Spleen (tissue), 11 donors: ENCODE data around the gene SHH. TPM values are rescaled to one million over a fixed set of nuclear protein-coding genes. Genes with fewer than 3 reads are reported as not detected.
A peak's percentile ranks its signal among the peaks of the same experiment; 100 is the strongest.
"Not testable (repeated sequence)": the region's sequence is repeated elsewhere in the genome, so short reads cannot be mapped to it uniquely, and the experiment has no call there.

Experiments used
- DNase-seq: peaks from one replicate; pipeline ENCODE4 v3.0.0-alpha.2; 2020
- H3K27ac ChIP-seq, 8 donors: fragments of 200-600 bp; sonication (generic) in 7 of 8; 1 replicate in 4 of 8; 2 replicates in 4 of 8; pipeline versions ENCODE4 v1.5.0 to v1.8.0; 2016 to 2021; ENCODE audit warnings: inconsistent platforms in 4 of 8, mild to moderate bottlenecking in 4 of 8, moderate library complexity in 1 of 8
- H3K27me3 ChIP-seq, 7 donors: fragments of 200-600 bp; sonication (generic) in 6 of 7; replicated peaks in 1 of 7; 1 replicate in 4 of 7; 2 replicates in 3 of 7; pipeline versions ENCODE4 v1.5.0 to v1.8.0; 2016 to 2021; ENCODE audit warnings: inconsistent platforms in 3 of 7, mild to moderate bottlenecking in 1 of 7
- H3K36me3 ChIP-seq, 6 donors: fragments of 200-600 bp; sonication (generic) in 5 of 6; 1 replicate in 4 of 6; 2 replicates in 2 of 6; pipeline versions ENCODE4 v1.5.0 to v1.8.0; 2016 to 2021; ENCODE audit warnings: inconsistent platforms in 2 of 6
- H3K4me1 ChIP-seq, 6 donors: fragments of 200-600 bp; sonication (generic) in 5 of 6; 1 replicate in 3 of 6; 2 replicates in 3 of 6; pipeline versions ENCODE4 v1.5.0 to v1.8.0; 2016 to 2021; ENCODE audit warnings: inconsistent platforms in 3 of 6
- H3K4me3 ChIP-seq, 8 donors: fragments of 200-600 bp; sonication (generic) in 7 of 8; 1 replicate in 4 of 8; 2 replicates in 4 of 8; pipeline versions ENCODE4 v1.5.0 to v1.8.0; 2016 to 2021; ENCODE audit warnings: inconsistent platforms in 4 of 8, mild to moderate bottlenecking in 4 of 8, moderate library complexity in 2 of 8
- H3K9me3 ChIP-seq, 8 donors: fragments of 200-600 bp; sonication (generic) in 7 of 8; 1 replicate in 4 of 8; 2 replicates in 4 of 8; pipeline versions ENCODE4 v1.5.0 to v1.8.0; 2016 to 2021; ENCODE audit warnings: inconsistent platforms in 4 of 8
- POLR2A ChIP-seq, 3 donors: fragments of 450-650 bp; IDR thresholded peaks; one replicate each; pipeline ENCODE4 v1.5.1; 2017; ENCODE audit warnings: antibody characterized with exemption in 3 of 3, mild to moderate bottlenecking in 1 of 3
- POLR2AphosphoS5 ChIP-seq, 3 donors: sonication (generic); formaldehyde crosslinking; IDR thresholded peaks; one replicate each; pipeline ENCODE4 v1.5.1; 2017; ENCODE audit warnings: antibody characterized with exemption in 3 of 3
- WGBS, 5 donors: extraction: QIAGEN DNeasy Blood & Tissue Kit in 3 of 5; methylation state at CpG; one replicate each; pipeline versions ENCODE4 v1.1.5 to v1.1.7; 2013 to 2018; 5-methylcytosine and 5-hydroxymethylcytosine counted together
- intact Hi-C: fragments of 100-400 bp; cut with DNase I; formaldehyde crosslinking; loops from one replicate; pipeline ENCODE4 v1.15.0; 2023; ENCODE audit warnings: low total_unique reads
- polyA plus RNA-seq, 3 donors: library from polyadenylated mRNA; stranded (reverse); fragments of 200-250 nt; gene quantifications; one replicate each; pipeline ENCODE4 v1.2.1, GENCODE V29; 2013
- total RNA-seq, 7 donors: library from RNA; depleted of rRNA in 3 of 7; stranded (reverse); fragments of >200 nt in 3 of 7; fragmentation: NEBNext Ultra II Directional in 4 of 7; extraction: Animal tissue kit (Norgen Biotek cat#: 25700) in 4 of 7; gene quantifications; one replicate each; pipeline versions ENCODE4 v1.1.0 to v1.2.1, GENCODE V29; 2016 to 2021
- TF ChIP-seq, protein P1 (sequence below), 11 experiments: fragments of 200-600 bp in 7 of 11; fragments of 450-650 bp in 4 of 11; sonication (generic) in 4 of 11; IDR thresholded peaks in 8 of 11; conservative IDR thresholded peaks in 3 of 11; 1 replicate in 7 of 11; 2 replicates in 4 of 11; pipeline versions ENCODE4 v1.4.0 to v1.8.0; 2016 to 2021; ENCODE audit warnings: antibody characterized with exemption in 11 of 11, inconsistent platforms in 4 of 11, mild to moderate bottlenecking in 1 of 11
- donor health status: healthy with polysubstance abuse.
- donor health status: DM: no; HTN: no; CAD: no; lungs with moderate emphysema.
- donor health status: DM: no; HTN: no; CAD: no.
- donor health status: Bipolar disorder and iron deficiency.
- donor health status: healthy.
- donor health status: DM: no; HTN: no; CAD: no.
- donor health status: DM: yes; HTN: yes; CAD: no.

SHH gene
- total and polyA plus RNA-seq, 10 donors, result not detected

DNA sequence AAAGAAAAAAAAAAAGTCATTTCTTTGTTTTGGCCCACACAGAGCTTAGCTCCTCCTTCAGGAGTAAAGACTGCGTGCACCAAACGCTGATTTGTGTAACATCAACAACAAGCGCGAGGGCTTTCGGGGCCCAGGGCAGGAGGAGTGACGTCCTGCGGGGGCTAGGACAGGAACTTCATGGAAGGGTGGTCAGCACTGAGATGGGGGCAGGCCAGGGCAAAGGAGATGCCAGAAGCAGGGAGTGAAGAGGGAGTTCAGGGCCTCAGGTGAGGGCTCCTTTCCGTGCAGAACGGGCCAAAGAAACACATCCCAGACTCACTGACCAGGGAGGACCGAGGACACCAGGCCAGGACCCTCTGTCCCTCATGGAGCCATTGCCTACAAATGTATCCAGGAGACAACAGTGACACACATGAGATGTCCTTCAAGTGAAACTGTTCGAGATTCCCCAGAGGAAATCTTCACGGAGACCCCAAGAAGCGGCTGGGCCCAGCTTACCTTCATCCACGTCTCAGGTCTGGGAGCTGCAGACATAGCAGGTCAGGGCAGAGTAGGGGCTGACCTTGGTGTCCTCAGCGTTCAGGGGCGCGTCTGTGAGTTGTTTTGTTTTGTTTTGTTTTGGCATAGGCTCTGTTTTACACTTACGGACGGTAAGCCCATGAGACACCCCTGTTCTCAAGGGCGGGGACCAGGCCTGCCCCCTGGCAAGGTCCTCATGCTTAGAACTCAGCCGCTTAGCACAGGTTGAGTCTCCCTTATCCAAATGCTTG, 30.4 kb upstream of the SHH start:
- Histone ChIP-seq H3K27ac (no peak overlapping the region), H3K36me3 (no peaks in the 10 kb centered on the region), H3K27me3 (peaks cover 0 to 50% (median 0%) of the 10 kb centered on the region in 7 donors), H3K4me1 (no peaks in the 10 kb centered on the region), H3K4me3 (no peak overlapping the region), H3K9me3 (no peaks in the 10 kb centered on the region)
- DNase-seq, result peak; percentile 49
- TF ChIP-seq, protein P1, sequence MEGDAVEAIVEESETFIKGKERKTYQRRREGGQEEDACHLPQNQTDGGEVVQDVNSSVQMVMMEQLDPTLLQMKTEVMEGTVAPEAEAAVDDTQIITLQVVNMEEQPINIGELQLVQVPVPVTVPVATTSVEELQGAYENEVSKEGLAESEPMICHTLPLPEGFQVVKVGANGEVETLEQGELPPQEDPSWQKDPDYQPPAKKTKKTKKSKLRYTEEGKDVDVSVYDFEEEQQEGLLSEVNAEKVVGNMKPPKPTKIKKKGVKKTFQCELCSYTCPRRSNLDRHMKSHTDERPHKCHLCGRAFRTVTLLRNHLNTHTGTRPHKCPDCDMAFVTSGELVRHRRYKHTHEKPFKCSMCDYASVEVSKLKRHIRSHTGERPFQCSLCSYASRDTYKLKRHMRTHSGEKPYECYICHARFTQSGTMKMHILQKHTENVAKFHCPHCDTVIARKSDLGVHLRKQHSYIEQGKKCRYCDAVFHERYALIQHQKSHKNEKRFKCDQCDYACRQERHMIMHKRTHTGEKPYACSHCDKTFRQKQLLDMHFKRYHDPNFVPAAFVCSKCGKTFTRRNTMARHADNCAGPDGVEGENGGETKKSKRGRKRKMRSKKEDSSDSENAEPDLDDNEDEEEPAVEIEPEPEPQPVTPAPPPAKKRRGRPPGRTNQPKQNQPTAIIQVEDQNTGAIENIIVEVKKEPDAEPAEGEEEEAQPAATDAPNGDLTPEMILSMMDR (IDR thresholded peaks at IDR 0.05 in 8 of 11, conservative IDR thresholded peaks at IDR 0.05 in 3 of 11), result no peak
- TF ChIP-seq POLR2AphosphoS5 (IDR thresholded peaks at IDR 0.05) (no peak), POLR2A (IDR thresholded peaks at IDR 0.05) (no peak)
- WGBS, 5 donors, result 77 to 87% (median 80%) methylated on average over 21 of the region's 21 CpGs
- intact Hi-C loops, result no loop called here

DNA sequence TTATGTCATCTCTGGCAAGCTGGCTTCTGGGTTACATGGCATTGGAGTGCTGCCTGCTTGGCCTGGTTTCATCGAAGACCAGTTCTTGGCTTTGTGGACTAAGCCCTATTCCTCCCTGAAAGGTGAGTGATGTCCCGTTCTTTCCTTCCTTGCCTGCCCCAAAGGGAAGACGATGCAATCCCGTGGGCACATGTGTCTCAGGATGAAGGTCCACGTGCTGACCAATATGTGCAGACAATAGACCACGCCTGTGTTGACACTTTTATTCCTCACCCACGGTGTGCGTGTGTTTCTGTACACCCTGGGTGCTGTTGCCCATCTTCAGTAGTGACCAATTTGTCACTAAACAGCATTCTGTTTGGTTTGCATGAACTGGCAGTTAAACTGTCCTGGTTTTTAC, 28.6 kb upstream of the SHH start:
- Histone ChIP-seq H3K27me3 (peaks cover 0 to 59% (median 0%) of the 10 kb centered on the region in 7 donors), H3K4me3 (no peak overlapping the region), H3K9me3 (no peaks in the 10 kb centered on the region), H3K36me3 (no peaks in the 10 kb centered on the region), H3K4me1 (no peaks in the 10 kb centered on the region), H3K27ac (no peak overlapping the region)
- peak; percentile 41 for DNase-seq
- intact Hi-C loops, result no loop called here
- TF ChIP-seq POLR2AphosphoS5 (IDR thresholded peaks at IDR 0.05), result no peak
- TF ChIP-seq, protein P1 (IDR thresholded peaks at IDR 0.05 in 8 of 11, conservative IDR thresholded peaks at IDR 0.05 in 3 of 11), result no peak
- TF ChIP-seq POLR2A (IDR thresholded peaks at IDR 0.05), result no peak
- WGBS, 5 donors, result 80 to 91% (median 85%) methylated on average over 8 of the region's 8 CpGs

DNA sequence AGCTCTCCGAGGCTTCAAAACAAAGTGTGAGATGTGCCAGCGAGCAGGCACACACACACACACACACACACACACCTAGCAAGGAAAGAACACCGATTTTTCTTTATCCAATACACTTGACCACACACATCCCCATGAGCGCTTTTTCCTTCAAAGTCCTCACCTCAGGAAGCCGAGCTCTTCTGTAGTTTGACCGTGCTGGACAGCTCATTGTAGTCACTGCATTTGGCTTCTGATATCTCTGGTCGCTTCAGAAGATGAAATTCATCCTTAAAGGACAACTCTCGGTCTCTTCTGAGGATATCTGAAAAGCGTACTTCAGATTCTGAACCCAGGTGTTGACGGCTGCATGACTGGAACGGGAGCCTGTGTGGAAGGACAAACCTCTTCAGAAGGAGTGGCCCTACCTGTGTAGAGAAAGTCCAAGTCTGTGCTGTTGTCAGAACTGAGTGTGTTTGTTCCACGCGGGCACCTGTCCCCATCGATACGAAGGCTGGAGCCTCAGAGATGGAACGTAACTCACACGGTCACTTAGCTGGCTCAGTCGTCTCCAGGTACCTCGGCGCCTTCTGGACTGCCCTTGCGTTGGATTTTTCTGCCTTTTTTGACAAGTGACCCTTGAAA, 28.1 kb upstream of the SHH start:
- TF ChIP-seq POLR2A (IDR thresholded peaks at IDR 0.05) (no peak), POLR2AphosphoS5 (IDR thresholded peaks at IDR 0.05) (no peak)
- TF ChIP-seq, protein P1 (IDR thresholded peaks at IDR 0.05 in 8 of 11, conservative IDR thresholded peaks at IDR 0.05 in 3 of 11), result no peak
- Histone ChIP-seq H3K4me3 (no peak overlapping the region), H3K27me3 (peaks cover 0 to 64% (median 0%) of the 10 kb centered on the region in 7 donors), H3K27ac (no peak overlapping the region), H3K36me3 (no peaks in the 10 kb centered on the region), H3K4me1 (no peaks in the 10 kb centered on the region), H3K9me3 (no peaks in the 10 kb centered on the region)
- WGBS, 5 donors, result 82 to 87% (median 82%) methylated on average over 21 of the region's 21 CpGs
- DNase-seq, result no peak
- intact Hi-C loops, result no loop called here

DNA sequence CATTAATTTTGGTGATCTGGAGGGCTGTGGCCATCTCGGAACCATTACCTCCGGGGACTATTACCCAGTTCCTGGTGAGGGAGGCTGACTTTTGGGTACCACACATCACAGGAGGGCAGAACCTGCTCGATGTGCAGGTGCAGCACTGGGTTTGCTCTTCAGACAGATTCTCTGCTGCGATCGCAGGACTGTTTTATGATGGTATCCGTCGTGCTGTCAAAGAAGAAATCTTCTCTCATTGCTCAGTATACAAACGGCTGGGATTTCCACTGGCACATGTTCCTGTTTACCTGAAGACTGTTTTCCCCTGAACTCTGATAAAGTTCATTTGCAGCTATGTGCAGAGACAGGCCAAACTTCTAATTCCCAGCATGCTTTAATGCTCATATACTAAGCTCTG, 27.2 kb upstream of the SHH start:
- DNase-seq, result no peak
- Histone ChIP-seq H3K9me3 (no peaks in the 10 kb centered on the region), H3K27me3 (peaks cover 0 to 57% (median 0%) of the 10 kb centered on the region in 7 donors), H3K4me3 (no peak overlapping the region), H3K27ac (no peak overlapping the region), H3K4me1 (no peaks in the 10 kb centered on the region), H3K36me3 (no peaks in the 10 kb centered on the region)
- TF ChIP-seq POLR2AphosphoS5 (IDR thresholded peaks at IDR 0.05), result no peak
- TF ChIP-seq, protein P1 (IDR thresholded peaks at IDR 0.05 in 8 of 11, conservative IDR thresholded peaks at IDR 0.05 in 3 of 11), result no peak
- TF ChIP-seq POLR2A (IDR thresholded peaks at IDR 0.05), result no peak
- WGBS, 5 donors, result 75 to 86% (median 82%) methylated on average over 8 of the region's 8 CpGs
- intact Hi-C loops, result no loop called here

DNA sequence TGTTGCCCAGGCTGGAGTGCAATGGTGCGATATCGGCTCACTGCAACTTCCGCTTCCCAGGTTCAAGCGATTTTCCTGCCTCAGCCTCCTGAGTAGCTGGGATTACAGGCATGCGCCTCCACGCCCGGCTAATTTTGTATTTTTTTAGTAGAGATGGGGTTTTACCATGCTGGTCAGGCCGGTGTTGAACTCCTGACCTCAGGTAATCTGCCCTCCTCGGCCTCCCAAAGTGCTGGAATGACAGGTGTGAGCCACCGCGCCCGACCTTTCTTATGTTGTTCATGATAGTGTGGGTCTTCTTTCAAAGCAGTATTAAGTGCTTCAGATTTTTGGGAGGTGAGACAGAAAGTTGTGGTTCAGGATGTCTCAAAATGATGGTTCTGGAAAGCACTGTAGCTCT, 26.0 kb upstream of the SHH start:
- DNase-seq, intact Hi-C loops, H3K27ac ChIP-seq, H3K4me1 ChIP-seq, H3K9me3 ChIP-seq, H3K36me3 ChIP-seq, H3K4me3 ChIP-seq: not testable (repeated sequence)
- peaks cover 0 to 49% (median 0%) of the 10 kb centered on the region in 7 donors for H3K27me3 ChIP-seq
- 91 to 93% (median 92%) methylated on average over 12 of the region's 12 CpGs for WGBS, 5 donors
